SH-SY5Y (cell line): Measurements from ENCODE around the gene TMEM184B.

Experiments
- GATA2 ChIP-seq: IDR thresholded peaks from 2 replicates; pipeline ENCODE4 v1.6.1; 2011; ENCODE audit warnings: mild to moderate bottlenecking, low read depth, low read length
- GATA3 ChIP-seq: IDR thresholded peaks from 2 replicates; pipeline ENCODE4 v1.6.1; 2011; ENCODE audit warnings: low read depth, mild to moderate bottlenecking, low read length, moderate library complexity

The TMEM184B gene

GRCh38 chr22:38298312-38299005 lies 25.6 kb upstream of the TMEM184B start:
- no peak for TF ChIP-seq GATA3
- no peak for TF ChIP-seq GATA2

- TF ChIP-seq GATA3 (no peak), GATA2 (no peak)
Observed at GRCh38 chr22:38296372-38296771, 23.6 kb upstream of the TMEM184B start.

- TF ChIP-seq GATA3 = no peak
- no peak for TF ChIP-seq GATA2
Observed at GRCh38 chr22:38295863-38296262, 23.1 kb upstream of the TMEM184B start.

- TF ChIP-seq GATA3 (no peak), GATA2 (no peak)
Observed at GRCh38 chr22:38295339-38295738, 22.5 kb upstream of the TMEM184B start.

GRCh38 chr22:38294193-38294592 lies 21.4 kb upstream of the TMEM184B start:
- TF ChIP-seq GATA2 = no peak
- no peak for TF ChIP-seq GATA3

GRCh38 chr22:38292694-38293093 lies 19.9 kb upstream of the TMEM184B start:
- TF ChIP-seq GATA2 (no peak), GATA3 (no peak)

GRCh38 chr22:38291201-38291777 lies 18.5 kb upstream of the TMEM184B start:
- TF ChIP-seq GATA2 = no peak
- TF ChIP-seq GATA3 = no peak

- TF ChIP-seq GATA3 (no peak), GATA2 (no peak)
Observed at GRCh38 chr22:38290347-38290746, 17.5 kb upstream of the TMEM184B start.

GRCh38 chr22:38289583-38290082 lies 16.8 kb upstream of the TMEM184B start:
- TF ChIP-seq GATA3 = no peak
- TF ChIP-seq GATA2 = no peak

- TF ChIP-seq GATA3 (no peak), GATA2 (no peak)
Observed at GRCh38 chr22:38286915-38287669, 14.3 kb upstream of the TMEM184B start.

GRCh38 chr22:38285018-38285417 lies 12.2 kb upstream of the TMEM184B start:
- no peak for TF ChIP-seq GATA2
- TF ChIP-seq GATA3 = no peak

GRCh38 chr22:38284042-38284402 lies 11.2 kb upstream of the TMEM184B start:
- TF ChIP-seq GATA3 (no peak), GATA2 (no peak)

GRCh38 chr22:38282397-38282796 lies 9.6 kb upstream of the TMEM184B start:
- TF ChIP-seq GATA2 (no peak), GATA3 (no peak)

- TF ChIP-seq GATA3 (no peak), GATA2 (no peak)
Observed at GRCh38 chr22:38276166-38276565, 3.4 kb upstream of the TMEM184B start.
